UCSD-AML1 (cell line): ENCODE results near the gene DIPK1A.

Experiments used
- DNase-seq: peaks from one replicate; lab custom pipeline; 2025; ENCODE audit not compliant: unreplicated experiment; lab: John Stamatoyannopoulos, UW

DIPK1A gene

DNA sequence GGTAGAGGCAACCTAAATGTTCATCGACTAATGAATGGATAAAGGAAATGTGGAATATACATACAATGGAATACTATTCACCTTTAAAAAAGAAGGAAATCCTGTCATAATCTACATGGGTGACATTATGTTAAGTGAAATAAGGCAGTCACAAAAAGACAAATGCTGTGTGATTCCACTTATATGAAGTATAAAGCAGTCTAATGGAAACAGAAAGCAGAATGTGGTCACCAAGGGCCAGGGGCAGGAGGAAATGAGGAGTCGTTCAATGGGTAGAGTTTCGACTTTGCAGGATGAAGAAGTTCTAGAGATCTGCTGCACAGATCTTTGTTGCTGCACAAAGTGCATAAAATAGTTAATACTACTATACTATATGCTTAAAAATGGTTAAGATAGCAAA, 7.8 kb downstream of the DIPK1A start:
- no peak for DNase-seq

DNA sequence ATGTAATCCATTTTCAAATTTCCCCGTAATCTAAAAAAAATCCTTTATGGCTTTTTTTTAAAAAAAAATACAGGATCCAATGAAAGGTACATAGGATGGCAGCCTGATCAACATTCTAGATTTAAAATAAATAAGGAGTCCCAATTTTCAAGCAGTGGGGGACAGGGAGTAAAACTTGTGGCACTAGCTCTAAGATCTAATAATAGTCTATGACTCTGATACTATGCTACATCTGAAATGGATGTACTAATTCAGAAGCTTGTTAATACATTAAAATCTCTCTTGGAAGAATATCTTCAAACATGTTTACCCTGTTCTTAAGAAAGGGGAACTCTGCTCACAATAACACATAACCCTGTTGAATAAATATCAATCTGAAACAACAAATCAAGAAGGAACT, 8.5 kb downstream of the DIPK1A start:
- no peak for DNase-seq

DNA sequence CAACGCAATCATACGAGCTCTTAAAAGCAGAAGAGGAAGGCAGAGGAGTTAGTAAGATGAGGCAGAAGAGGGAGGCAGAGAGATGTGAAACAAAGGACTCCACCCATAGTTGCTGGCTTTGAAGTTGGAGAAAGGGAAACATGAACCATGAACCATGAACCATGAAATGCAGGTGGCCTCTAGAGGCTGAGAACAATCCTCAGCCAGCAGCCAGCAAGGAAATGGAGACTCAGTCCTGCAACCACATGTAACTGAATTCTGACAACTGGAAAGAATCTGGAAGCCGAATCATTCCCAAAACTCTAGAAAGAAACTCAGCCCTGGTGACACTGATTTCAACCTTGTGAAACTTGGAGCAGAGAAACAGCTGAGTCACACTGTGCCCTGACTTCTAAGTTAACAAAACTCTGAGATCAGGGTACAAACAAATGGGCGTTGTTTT, 10.1 kb downstream of the DIPK1A start:
- DNase-seq: no peak

GRCh38 chr1:92949937-92950817, 11.1 kb downstream of the DIPK1A start:
- no peak for DNase-seq

DNA sequence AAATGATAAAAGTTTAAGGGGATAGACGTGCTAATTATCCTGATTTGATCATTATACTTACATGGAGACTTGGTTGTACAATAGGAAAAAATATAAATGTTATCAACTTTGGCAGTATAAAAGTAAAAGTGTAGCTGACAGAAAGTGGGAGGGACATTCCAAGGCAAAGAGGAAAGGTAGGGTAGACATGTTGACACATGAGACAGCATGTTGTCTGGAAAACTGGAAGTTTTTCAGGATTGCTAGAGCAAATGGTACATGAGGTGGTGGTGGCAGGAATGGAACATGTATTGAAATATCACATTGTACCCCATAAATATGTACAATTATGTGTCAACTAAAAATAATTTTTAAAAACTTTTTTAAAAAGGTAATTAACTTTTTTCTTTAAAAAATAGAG, 13.2 kb downstream of the DIPK1A start:
- DNase-seq: no peak

- no peak for DNase-seq
Measured at GRCh38 chr1:92945748-92946270, 15.5 kb downstream of the DIPK1A start.

DNA sequence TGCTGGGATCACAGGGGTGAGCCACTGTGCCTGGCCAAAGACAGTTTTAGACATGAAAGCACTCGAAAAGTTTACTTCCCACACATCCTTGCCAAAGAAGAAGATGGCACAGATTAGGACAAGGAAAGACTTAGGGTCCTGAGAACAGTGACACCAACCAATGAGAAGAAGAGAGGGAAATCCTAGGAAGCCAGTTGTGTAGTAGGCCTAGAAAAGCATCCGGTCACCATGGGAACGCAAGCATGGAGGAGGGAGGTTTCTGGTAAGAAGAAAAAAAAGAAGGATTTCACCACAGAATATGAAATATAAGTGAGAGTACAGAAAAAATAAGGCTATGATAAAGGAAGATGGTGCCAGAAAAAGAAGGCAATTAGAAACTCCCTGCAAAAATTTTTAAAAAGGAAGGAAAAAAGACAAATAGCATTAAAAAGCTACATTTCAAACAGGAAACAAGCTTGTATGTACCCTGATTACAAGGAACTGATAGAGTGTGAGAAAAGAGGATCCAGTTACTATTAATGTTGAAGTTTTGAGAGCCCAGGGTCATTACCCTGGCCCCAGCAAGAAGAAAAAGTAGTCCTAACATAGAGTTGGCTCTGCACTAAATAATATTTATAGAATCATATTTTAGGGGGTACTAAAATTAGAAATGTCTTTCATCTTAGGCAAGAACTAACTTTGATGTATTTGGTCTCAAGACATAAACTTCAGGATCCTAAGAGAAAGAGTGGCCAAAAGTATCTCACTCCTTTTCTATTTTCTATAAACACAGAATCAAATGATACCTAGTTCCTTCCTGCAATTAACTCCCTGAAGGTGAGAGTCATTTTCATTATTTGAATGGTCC, 16.1 kb downstream of the DIPK1A start:
- DNase-seq: no peak

DNA sequence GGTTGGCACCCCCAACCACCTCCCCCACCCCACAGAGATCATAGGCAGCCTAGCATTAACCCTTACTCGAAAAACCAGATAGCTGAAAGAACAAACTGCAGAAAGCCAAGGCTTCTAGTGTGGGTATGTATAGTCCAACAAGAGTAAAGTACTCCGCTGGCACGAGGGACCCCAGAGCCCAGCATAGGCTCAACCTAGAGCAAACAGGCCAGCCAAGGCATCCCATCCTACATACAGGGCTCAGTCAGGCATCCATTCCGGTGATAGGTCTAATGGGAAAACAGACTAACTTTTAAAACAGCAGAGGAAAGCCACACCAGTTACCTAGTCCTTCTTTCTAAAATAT, 17.8 kb downstream of the DIPK1A start:
- DNase-seq: no peak

GRCh38 chr1:92940541-92940940, 20.7 kb downstream of the DIPK1A start:
- no peak for DNase-seq

GRCh38 chr1:92937731-92938130, 23.5 kb downstream of the DIPK1A start:
- DNase-seq: no peak

- no peak for DNase-seq
Measured at GRCh38 chr1:92936865-92937264, 24.4 kb downstream of the DIPK1A start.

- DNase-seq: no peak
Measured at GRCh38 chr1:92934395-92935378, 26.6 kb downstream of the DIPK1A start.

GRCh38 chr1:92933459-92933858, 27.8 kb downstream of the DIPK1A start:
- no peak for DNase-seq

DNA sequence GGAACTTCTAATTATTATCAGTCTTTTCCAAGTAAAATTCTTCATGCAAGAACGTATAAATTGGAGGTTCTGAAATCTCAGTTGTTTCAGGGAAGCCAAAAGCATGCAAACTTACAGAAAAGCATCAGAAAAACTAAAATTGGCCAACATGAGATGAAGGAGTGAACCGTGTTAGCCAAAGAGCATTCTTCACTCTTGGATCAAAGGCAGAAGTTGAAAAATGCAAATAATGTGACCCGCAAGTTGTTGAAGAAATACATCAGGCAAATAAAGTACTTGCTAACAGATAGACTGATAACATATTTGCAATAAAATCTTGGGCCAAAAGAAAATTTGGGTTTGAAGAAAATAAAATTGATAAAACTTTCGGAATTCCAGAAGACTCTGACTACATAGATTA, 29.6 kb downstream of the DIPK1A start:
- DNase-seq: no peak

- no peak for DNase-seq
Measured at GRCh38 chr1:92929461-92929860, 31.8 kb downstream of the DIPK1A start.

DNA sequence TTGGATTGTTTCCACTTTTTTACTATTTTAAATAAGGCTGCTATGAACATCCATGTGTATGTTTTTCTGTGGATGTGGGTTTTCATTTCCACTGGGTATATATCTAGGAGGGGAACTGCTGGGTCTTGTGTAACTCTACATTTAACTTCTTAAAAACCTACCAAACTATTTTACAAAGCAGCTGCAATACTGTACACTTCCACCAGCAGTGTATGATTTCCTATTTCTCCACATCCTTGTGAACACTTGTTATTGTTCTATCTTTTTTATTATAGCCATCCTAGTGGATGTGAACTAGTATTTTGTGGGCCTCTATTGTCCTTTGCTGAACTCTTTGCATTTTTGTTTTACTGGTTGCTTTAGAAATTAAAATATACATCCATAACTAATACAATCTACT, 33.4 kb downstream of the DIPK1A start:
- DNase-seq: no peak

DNA sequence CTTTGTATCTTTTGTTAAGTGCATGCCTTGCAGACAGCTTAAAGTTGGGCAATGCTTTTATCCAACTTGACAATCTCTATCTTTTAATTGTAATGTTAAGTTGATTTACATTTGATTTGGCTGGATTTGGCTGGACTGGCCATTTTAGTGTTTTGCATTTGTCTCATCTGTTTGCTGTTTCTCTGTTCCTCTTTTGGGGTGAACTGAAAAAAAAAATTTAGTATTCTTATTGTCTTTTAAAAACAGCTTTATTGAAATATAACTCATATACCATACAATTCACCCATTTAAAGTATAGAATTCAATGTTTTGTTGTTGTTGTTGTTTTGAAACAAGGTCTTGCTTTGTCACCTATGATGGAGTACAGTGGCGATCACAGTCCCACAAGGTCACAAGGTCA, 34.4 kb downstream of the DIPK1A start:
- DNase-seq: no peak

DNA sequence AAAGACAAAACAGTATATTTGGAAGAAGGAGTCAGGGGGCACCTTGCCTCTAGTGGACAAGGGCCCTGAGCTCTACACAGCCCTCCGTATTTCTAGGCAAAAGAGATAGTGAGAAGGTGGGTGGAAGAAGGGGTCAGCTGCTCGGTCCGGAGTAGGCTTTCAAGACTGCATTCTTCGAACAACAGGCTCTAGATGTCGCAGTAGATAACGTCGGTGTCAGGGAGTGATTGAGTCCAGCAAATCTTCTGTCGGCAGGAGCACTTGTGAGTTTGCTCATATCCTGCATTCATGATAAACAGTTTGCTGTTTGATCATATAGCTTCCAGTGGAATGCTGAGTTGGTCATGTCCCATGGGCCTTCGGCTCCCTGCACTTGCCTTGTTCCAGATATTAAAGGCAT, 36.8 kb downstream of the DIPK1A start:
- no peak for DNase-seq

GRCh38 chr1:92923664-92924063, 37.6 kb downstream of the DIPK1A start:
- no peak for DNase-seq

DNA sequence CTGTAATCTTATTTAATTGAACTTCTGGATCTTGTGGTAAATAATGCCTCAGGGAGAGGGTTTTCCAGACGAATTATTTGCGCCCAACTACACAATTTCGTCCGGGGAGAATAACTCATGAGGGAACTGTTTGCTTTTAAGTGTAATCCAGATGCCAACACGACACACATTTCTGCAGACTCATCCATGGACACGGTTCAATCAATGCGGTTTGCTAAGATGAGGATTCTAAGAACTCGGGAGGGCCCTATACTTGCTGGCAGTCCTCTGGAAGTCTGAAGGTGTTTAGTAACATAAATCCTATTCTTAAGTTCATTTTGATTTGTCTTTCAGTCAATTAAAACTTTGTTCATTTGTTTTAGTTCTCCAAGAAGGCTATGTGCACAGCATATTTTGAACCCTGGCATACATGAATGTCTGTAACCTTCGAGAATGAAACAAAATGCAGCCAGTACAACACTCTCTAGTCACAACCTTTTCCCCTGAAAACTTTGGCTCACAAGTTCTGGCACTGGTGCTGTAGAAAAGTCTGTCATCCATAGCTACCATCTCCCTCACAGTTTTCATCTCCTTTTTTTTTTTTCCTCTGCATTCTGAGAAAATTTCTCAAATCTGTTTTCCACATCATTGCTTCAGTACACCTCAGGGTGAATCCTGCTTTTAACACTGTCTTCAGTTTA, 38.8 kb downstream of the DIPK1A start:
- DNase-seq: no peak
